Measurements from ENCODE around the gene PUS10.
"Not testable (repeated sequence)": the region's sequence is repeated elsewhere in the genome, so short reads cannot be mapped to it uniquely, and the experiment has no call there.

Gene PUS10

DNA sequence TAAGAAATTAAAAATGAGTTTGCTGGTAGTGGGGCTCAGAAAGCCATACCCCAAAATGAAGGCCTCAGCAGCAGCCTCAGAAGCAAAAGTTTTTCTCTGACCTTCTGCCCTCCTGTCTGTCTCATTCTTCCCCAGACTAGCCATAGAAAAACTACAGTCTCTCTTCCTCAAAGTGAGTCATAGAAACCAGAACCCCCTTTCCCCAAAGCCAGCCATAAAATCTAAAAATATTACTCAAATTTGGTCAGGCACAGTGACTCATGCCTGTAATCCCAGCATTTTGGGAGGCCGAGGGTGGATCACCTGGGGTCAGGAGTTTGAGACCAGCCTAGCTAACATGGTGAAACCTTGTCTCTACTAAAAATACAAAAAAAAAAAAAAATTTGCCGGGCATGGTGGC is 5.8 kb downstream of the PUS10 start:
- not testable (repeated sequence) for DNase-seq

DNA sequence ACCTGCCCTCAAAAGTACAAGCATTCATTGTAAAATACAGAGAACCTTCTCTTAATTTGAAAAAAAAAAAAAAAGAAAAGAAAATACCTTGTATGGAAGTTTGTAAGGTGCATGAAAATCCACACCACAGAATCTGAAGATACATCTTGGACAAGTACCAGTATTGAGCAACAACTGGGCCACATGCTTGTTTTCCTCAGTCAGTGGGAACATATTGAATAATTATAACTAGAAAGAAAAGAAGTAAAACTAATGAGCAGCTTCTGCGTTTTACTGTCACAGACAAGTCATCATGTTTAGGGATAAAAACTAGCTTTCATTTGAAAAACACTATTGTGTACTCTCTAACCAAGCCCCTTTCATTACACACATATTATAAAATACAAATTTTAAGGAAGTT is 6.4 kb downstream of the PUS10 start:
- DNase-seq = no peak

DNA sequence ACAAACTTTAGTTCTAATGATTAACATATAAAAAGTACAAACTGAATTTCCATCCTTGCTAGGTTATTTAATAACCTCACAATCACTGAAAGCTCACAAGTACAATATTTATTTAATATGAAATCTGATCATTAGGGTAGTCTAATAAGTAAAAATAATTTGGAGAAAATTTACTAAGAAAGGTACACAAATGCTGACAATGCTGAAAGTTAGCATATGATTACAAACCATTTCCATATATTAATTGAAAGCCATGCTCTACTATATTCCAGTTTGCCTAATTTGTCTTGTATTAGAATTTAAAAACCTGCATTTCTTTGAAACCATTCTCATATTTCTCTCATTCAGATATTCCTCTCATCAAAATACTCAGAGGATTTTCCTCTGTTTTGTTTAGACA is 8.7 kb downstream of the PUS10 start:
- DNase-seq = no peak

DNA sequence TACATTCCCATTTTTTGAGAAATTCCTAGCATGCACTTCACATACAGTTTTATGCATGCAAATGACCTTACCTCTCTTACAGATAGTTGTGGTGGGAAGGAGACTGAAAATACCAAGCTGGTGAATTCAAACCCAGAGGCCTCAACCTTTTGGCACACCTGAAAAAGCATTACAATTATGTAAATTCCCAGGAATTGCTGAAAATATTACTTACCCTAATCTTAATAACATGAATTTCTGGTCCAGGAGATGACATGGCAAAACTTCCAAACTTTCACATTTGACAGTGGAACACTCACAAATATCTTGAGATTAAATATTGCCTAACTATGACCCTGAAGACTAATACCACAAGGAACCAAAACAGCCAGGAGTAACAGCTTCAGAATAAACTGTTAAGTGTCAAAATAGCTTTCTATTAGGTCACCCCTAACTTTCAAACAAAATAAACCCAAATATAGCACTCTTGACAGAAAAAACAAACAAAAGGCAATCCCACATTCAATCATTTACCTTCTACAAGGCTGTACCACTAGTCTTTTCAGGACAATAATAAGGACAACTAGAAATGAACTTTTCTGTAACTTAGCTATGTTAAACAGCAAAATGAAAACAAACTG is 11.5 kb downstream of the PUS10 start:
- DNase-seq = no peak

DNA sequence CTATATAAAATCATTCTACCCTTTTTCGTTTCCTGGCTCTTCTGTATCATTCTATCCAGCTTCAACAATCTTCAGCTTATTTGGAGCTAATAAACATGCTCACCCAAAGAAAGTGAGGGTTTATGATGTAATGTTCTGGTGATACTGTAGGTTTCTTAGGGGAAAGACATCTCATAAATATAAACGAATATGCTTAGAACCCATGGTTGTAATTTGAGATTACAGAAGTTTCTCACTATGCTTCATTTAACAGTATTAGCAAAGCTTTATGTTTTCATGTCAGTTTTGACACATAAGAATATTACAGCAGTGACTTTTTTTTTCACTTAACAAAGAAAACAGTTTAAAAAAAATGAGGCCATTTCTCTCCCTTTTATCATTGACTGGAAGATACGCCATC is 12.3 kb downstream of the PUS10 start:
- DNase-seq = no peak

DNA sequence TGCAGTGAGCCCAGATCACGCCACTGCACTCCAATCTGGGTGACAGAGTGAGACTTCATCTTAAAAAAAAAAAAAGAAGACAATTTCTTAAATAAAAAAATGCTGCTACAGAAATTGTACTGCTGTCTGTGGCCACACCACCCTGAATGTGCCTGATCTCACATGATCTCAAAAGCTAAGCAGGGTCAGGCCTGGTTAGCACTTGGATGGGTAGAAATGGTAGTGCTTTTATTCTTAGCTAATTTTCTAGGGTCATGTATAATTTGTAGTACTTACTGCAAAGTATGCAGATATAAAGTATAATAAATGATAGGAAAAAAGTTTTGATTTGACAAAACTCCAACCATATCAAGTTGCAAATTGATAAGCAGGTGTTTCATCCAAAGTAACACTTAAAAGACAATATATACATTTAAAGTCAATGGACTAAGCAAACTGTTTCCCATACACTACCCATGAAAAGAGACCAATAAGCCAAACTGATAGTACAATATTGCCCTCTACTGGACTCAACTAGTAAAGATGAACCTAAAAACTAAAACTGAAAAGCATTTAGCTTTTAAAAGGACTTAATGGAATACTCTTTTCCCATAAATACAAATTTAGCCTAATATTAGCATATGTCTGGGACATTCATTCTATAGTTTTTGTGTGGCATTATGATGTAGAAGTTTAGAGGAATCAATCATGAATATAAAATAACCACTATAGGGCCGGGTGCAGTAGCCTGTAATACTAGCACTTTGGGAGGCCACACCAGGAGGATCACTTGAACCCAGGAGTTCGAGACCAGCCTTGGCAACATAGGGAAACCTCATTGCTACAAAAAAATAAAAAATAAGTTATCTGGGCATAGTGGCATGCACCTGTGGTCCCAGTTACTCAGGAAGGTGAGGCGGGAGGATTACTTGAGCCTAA is 19.2 kb downstream of the PUS10 start:
- no peak for DNase-seq

DNA sequence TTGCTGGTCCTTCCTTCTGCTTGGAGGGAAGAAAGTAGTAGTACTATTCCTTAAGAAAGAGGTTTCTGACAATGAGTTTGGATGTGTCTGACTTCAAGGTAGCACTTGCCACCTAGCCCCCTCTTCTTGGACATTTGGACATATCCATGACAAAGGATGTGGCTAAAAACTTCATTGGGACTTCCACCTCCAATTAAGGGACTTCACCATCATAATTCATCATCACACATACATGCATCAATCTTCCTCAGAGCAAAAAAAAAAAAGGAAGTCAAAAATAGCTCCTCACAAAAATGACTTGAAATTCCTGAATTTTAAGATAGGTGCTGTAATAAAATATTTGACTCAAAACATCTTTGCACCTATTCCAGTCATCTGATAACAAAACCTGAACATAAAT is 23.9 kb downstream of the PUS10 start:
- no peak for DNase-seq

DNA sequence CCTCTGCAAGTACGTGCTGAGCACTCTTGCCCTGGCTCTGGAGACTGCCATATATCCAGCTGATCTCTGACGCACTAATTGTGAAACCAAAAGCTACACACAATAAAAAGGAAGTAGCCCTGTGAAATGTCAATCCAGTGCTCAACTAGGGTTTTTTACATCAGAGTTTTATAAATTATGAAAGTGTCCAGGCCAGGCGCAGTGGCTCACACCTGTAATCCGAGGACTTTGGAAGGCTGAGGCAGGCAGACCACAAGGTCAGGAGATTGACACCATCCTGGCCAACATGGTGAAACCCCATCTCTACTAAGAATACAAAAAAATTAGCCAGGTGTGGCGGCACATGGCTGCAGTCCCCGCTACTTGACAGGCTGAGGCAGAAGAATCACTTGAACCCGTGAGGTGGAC is 25.1 kb downstream of the PUS10 start:
- DNase-seq = no peak

DNA sequence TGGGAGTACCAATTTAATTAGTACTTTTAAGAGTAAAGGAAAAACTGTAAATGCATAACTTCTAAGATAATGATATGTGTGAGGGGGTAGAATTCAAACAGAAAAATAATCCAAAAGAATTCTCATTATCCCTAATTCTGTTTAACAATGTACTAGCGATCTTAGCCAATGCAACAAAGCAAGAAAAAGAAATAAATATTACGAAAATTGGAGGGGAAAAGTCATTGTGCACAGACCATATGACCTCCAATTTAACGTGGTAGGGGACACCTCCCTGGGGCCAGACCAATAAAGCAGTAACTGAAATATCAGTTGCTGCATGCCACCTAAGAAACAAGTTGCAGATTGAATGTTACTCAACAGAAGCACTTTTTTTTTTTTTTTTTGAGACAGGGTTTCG is 26.4 kb downstream of the PUS10 start:
- no peak for DNase-seq

DNA sequence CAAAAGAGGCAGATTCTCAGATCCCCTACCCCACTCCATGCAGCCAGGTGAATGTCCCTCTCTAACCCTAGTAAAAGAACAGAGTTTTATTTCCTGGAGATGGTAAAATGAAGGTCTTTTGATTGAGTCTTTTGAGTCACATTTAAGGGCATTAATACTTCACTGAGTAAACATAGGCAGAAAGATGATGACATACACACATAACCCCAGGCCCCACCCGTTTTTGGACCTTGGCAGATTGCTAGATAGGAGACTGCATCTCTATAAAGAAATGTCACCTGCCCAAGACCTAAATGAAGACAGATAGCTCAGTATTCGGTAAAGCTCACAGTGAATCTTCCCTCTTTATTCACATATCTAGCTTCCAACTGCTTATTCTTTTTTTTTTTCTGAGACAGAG is 28.8 kb downstream of the PUS10 start:
- no peak for DNase-seq

DNA sequence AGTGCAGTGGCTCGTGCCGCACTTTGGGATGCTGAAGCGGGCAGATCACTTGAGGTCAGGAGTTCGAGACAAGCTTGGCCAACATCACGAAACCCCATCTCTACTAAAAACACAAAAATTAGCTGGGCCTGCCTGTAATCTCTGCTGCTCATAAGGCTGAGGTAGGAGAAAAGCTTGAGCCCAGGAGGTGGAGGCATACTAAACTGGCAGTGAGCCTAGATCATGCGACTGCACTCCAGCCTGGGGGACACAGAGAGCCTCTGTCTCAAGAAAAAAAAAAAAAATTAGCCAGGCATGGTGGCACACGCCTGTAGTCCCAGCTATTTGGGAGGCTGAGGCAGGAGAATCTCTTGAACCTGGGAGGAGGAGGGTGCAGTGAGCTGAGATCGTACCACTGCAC is 30.4 kb downstream of the PUS10 start:
- DNase-seq = not testable (repeated sequence)

DNA sequence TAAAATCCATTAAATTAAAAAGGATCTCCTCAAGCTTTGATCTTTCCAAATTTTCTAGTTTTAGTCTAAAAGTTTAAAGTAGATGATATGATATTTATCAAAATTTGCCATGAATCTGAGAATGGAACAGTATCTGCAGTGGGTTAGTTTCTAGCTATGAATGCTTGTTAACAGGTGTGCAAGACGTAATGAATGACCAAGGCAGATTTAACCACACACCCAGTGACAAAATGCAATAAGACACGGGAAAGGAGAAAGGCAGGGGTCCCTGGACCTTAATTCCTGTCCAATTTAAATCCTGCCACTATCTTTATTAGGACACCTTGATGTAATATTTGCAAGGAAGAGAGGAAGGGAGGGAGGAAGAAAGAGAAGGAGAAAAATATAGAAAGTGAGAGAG is 31.0 kb downstream of the PUS10 start:
- DNase-seq = no peak

DNA sequence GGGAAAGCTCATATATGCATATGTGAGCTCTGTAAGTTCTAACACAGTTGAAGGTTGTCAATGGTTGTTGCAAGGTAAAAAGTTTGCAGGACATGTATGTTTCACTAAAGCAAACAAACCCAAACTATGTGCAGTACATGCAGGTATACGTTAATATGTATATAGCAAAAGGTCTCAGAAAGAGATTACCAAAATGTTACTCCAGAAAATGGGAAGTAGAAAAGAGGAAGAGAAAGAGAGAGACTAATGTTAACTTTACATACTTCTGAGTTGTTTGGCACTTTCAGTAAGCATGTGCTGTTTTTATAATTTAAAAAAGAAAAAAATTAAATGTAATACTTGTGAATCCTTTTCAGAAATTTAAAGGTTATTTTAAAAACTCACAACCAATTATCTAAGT is 33.3 kb downstream of the PUS10 start:
- DNase-seq = no peak

DNA sequence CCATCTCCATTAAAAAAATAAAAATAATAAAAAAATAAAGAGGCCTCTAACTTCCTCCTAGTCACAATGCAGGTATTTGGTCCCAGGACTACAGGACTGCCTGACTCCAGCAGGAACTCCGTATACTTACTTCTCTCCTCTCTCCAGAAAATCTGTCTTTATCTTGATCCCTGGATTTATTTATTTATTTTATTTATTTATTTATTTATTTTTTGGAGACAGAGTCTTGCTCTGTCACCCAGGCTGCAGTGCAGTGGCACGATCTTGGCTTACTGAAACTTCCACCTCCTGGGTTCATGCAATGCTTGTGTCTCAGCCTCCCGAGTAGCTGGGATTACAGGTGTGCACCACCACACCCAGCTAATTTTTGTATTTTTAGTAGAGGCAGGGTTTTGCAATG is 36.0 kb downstream of the PUS10 start:
- not testable (repeated sequence) for DNase-seq

DNA sequence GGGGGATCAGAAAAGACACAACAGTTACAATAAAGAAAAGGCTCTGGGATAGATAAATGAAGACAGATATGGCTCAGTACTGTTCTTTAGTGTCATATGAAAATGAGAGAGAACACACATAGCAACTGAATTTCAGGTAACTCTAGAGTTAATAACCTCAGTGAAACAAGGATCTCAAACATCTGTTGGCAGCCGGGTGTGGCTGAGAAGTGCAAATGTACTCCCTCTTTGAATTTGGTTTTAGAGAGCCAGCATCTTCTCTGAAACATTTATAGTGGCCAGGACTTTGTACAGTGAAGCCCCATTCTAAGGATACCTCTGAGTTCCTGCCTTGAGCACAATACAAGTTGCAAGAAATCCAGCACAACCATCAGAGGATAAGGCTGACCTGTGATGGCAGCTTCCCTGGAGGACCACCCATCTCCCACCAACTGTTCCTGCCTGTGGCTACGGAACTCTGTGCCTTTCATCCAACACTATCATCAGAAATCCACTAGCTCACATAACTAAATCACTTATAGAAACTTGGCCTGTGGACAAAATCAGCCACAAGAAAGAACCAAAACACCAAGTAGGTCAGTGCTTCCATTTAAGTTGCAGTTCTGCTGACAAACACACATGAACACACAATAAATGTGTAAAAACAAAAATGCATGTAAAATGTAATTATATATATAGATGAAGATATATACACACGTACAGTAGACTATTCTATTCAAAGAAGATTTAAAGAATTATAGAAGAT is 37.8 kb downstream of the PUS10 start:
- no peak for DNase-seq

DNA sequence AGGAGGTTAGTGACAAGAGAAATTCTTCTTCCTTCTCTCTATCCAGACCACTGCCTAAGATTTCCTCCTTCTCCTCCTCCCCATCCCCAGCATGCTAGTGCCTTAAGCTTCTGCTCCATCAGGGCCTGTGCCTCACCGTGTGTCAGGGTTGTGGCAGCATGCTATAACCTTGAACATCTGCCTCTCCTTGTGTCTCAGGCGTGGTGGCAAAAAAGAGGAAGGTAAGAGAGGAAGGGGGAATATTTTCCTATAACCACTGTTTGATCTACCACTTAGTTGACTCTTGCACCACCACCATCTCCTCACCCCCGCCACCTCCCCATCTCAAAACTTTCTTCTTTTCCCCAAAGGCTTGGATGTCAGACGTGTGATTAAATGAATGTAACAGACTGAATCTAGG is 38.8 kb downstream of the PUS10 start:
- DNase-seq = no peak

DNA sequence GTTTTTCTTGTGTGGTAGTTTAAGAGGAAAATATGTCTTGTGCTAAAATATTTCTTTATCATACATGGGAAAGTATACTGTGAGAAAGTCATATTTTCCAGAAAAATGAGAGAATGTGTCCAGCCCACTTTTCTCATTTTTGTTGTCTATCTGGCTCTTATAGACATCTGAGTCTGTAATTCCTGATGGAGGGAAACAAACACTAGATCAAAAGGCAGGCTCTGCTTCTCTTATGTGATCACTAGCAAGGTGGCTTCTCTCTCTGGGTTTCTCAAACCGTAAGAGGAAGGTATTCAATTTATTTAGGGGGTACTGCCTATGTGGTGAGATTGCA is 40.5 kb downstream of the PUS10 start:
- no peak for DNase-seq

DNA sequence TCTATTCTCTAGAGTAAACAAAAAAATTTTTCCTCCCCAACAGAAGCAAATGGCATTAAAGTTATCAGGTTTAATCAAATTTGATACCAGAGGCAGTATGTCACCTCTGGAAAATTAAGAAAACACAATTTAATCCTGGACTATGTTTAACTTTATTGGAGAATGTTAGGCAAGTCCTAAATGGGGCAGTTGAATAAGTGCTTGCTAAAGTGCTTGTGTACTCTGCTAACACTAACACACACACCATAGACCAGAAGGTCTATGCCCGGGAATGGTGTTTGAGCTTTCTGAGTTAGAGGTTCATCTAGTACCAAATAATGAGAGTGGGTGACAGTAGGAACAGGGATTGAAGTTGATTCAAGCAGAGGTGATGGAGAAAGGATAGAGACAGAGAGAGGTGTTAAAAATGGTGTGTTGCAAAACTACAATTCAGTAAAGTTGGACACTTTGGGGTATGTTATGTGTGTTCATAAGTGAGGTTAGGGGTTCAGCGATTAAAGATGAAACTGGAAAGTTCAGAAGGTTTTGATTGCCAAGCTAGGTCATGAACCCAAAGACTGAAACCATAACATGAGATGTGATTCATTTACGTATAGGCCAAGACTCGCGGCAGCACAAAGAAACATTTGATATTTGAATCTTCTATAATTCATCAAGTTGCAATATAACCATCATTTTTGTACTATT is 41.0 kb downstream of the PUS10 start:
- DNase-seq = no peak

DNA sequence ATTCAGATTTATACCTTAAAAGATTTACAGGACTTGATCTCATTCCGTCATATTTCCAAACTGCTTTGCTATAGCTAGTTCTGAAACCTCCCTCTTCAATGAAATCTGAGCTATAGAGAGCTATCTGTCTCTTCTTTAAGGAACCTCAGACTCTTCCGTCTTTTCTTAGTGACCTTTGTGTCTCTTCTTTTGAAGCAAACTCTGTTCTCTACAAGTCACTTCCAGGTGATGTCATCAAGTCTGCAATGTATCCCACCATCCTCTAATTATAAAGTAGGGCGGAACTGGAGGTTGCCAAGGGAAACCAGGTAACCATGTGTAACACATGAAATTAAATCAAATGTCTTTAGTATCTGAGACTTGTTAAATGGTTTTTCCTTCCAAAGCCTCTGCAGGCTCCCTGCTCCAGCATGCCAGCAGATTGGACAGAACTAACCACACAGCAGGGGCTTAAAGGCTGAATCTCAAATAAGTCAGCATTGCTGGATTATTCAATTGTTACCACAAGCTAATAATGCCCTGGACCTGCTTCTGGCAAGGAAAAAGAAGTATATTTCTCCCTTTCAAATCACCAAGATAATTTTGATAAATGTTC is 41.7 kb downstream of the PUS10 start:
- DNase-seq = no peak

DNA sequence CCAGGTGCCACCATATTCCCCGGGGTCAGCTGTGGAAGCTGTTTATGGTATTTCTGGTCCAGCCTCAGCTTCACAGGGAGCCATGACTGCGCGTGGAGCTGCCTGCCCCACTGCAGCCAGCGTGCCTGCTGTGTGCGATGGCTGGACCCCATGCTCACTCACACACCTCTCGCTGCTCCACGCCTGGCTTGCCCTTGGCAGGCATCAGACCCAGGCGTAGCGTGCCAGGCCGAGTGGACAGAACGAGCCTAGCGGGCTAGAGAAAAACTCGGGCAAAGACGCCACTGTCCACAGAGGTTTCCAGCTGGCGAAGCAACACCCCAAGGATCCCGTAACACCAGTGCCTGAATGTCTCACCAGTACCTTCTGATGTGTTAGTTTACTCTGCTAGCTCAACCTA is 43.4 kb downstream of the PUS10 start:
- DNase-seq = no peak

DNA sequence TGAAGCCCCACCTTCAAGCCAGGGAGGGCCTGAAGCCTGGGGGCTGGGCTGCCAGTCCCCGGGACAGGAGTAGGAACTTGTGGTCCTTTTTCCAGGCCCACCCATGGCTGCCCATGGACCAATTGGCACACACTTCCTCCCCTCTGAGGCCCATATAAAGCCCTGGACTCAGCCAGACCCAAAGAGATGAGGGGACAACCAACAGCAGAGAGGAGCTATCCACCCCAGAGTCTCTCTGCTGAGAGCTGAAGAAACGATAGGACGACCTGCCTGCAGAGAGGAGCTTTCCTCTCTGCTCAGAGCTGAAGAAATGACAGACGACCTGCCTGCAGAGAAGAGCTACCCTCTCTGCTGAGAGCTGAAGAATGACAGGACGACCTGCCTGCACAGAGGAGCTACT is 44.4 kb downstream of the PUS10 start:
- DNase-seq = no peak

DNA sequence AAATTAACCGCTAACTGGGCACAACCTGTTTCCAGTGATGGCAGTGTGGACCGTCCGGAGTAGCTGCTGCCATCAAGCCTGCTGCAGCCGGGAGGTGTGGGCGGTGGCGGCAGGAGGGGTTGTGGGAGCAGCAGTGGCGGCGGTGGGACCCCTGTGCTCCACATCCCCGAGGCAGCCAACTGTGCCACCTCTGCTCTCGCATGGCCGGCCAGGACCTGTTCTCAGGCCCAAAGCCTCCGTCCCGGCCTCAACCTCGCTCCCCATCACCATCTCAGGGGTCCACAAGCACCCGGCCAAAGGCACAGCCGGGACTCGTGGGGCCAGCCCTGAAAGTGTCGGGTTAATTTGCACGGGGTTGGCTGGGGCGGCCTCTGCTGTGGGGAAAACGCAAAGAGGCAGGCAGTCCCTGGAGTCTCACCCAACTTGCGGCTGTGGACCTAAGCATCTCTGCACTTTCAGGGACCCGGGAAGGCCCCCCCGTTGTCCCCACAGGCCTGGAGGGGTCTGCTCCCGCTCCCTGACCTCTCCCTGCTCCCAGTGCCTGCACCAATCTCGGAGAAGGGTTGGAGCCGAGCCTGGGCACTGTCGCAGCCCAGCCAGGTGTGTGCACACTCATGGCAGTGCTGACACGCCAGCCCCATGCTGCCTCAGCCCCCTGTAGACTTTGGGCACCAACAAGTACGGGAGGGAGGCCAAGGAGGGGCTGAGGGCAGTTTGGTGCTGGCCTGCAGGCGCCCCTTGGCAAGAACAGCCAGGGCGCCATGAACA is 45.0 kb downstream of the PUS10 start:
- DNase-seq = no peak

Measured in effector CD8-positive, alpha-beta T cell (primary cell).